ENCODE measurements around the gene FUT6.
"Not testable (repeated sequence)": the region's sequence is repeated elsewhere in the genome, so short reads cannot be mapped to it uniquely, and the experiment has no call there.

The FUT6 gene

GRCh38 chr19:5784581-5785147, 54.8 kb downstream of the FUT6 start, which contains the start of gene PRR22:
Gene PRR22 (minus strand): TSS chr19:5784746. CDS start chr19:5784660, 86 bp downstream.
- DNase-seq: no peak

GRCh38 chr19:5782945-5783919, 56.3 kb downstream of the FUT6 start:
- DNase-seq: no peak

GRCh38 chr19:5782322-5782721, 57.2 kb downstream of the FUT6 start:
- DNase-seq: no peak

- DNase-seq: not testable (repeated sequence)
Observed at GRCh38 chr19:5780916-5781315, 58.6 kb downstream of the FUT6 start.

Measured in activated CD8-positive, alpha-beta memory T cell treated with anti-CD3 and anti-CD28 coated beads, Interleukin-2, amount 50 U/mL, for 4 hours (primary cell).